Vagina (tissue), 2 donors: ENCODE data around the gene C4orf33. TPM values are rescaled to one million over a fixed set of nuclear protein-coding genes. Genes with fewer than 3 reads are reported as not detected.

Experiments
- DNase-seq, 2 donors: peaks; one replicate each; pipeline ENCODE4 v3.0.0-alpha.2; 2017; ENCODE audit errors: extremely low spot score in 2 of 2
- H3K27ac ChIP-seq: fragments of 200-600 bp; sonication (generic); one replicate; pipeline ENCODE4 v1.5.1; 2019
- H3K27me3 ChIP-seq: fragments of 200-600 bp; sonication (generic); one replicate; pipeline ENCODE4 v1.5.1; 2019
- H3K36me3 ChIP-seq, 2 donors: fragments of 200-600 bp; sonication (generic); one replicate each; pipeline ENCODE4 v1.5.1; 2017 to 2019
- H3K4me1 ChIP-seq: fragments of 200-600 bp; sonication (generic); one replicate; pipeline ENCODE4 v1.5.1; 2019
- H3K4me3 ChIP-seq, 2 donors: fragments of 200-600 bp; sonication (generic); 1 replicate in 1 of 2; 2 replicates in 1 of 2; pipeline ENCODE4 v1.5.1; 2016 to 2019
- H3K9me3 ChIP-seq: fragments of 200-600 bp; sonication (generic); one replicate; pipeline ENCODE4 v1.5.1; 2019
- POLR2A ChIP-seq, 2 donors: fragments of 450-650 bp; IDR thresholded peaks; one replicate each; pipeline ENCODE4 v1.6.1; 2017; ENCODE audit warnings: antibody characterized with exemption in 2 of 2, mild to moderate bottlenecking in 2 of 2, moderate library complexity in 2 of 2
- POLR2AphosphoS5 ChIP-seq, 2 donors: sonication (generic); formaldehyde crosslinking; IDR thresholded peaks; one replicate each; pipeline ENCODE4 v1.9.0; 2017; ENCODE audit warnings: antibody characterized with exemption in 2 of 2, mild to moderate bottlenecking in 2 of 2, low read depth in 1 of 2; ENCODE audit not compliant: insufficient read depth in 1 of 2
- intact Hi-C: fragments of 100-400 bp; cut with DNase I; formaldehyde crosslinking; loops from one replicate; pipeline ENCODE4 v1.15.1; 2023
- total RNA-seq: library from RNA; depleted of rRNA; stranded (reverse); fragments of >200 nt; gene quantifications from one replicate; pipeline ENCODE4 v1.2.3, GENCODE V29; 2016
- TF ChIP-seq, protein P1 (sequence below), 3 experiments: fragments of 450-650 bp in 2 of 3; fragments of 200-600 bp in 1 of 3; sonication (generic) in 1 of 3; IDR thresholded peaks; one replicate each; pipeline ENCODE4 v1.5.1; 2017 to 2019; ENCODE audit warnings: antibody characterized with exemption in 3 of 3, mild to moderate bottlenecking in 2 of 3, moderate library complexity in 2 of 3

Gene C4orf33
- total RNA-seq, 1 donor from 2014 or later = 8.8 TPM

DNA sequence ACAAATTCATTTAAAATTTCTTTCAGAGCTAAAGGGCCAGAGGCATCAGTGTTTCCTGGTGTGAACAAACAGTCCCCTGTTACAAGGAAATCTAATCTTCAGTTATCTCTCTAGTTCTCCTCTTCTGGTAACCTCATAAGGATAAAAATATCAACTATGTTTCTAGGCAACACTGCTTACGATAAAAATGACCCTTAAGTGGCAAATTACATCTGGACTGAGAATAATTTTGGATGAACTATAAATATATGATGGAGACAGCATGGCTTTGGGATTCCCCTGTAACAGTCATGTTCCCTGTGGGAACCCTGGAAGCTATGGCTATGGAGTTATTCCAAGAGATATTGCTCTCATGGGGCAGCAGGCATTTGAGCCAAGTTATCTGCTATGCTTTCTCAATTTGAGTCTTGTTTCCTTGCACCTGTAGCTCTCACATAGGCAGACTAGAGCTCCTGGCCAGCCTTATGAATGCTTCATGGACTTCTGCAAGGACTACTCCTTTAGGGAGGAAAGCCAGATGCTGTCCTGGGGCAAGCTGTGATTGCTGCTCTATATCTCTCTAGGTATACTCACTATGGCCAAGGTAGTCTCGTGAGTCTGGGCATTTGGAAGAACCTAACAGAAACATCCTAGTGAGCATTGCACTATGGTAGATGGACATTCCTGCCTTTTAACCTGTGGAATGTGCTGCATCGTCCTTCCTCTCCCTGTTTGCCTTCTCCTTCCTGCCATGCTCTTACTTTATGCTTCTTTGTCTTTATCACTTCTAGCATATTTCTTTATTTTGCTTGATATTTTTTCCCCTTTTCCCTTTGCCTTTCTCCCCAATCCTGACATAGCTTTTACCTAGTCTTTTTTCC is 14.2 kb downstream of the C4orf33 start:
- H3K27ac ChIP-seq = no peak overlapping the region
- intact Hi-C loops = no loop called here
- H3K4me3 ChIP-seq = no peak overlapping the region
- H3K36me3 ChIP-seq = no peaks in the 10 kb centered on the region
- H3K4me1 ChIP-seq = no peaks in the 10 kb centered on the region
- no peak for DNase-seq
- no peaks in the 10 kb centered on the region for H3K27me3 ChIP-seq
- TF ChIP-seq POLR2AphosphoS5 (IDR thresholded peaks at IDR 0.05; ENCODE audit: insufficient read depth in 1 of 2, low read depth in 1 of 2) = no peak
- no peaks in the 10 kb centered on the region for H3K9me3 ChIP-seq

DNA sequence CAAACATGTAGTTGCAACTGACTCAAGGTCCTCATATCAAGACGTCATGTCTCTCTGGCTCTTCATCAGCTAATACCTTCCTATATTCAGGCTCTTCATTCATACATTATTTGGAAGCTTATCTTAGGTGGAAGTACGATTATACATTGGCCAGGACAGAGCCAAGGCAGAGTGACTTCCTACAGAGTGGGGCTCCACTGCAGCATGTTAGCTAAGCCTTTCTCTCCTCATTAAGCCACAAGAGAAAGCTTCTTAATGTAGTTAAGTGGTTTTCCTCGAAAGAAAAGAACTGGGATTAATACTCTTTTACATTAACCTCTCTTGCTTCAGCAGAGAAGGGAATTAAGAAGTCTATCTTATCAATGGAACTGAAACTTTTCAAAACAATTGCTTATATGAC is 15.0 kb downstream of the C4orf33 start:
- DNase-seq = no peak
- TF ChIP-seq, protein P1, sequence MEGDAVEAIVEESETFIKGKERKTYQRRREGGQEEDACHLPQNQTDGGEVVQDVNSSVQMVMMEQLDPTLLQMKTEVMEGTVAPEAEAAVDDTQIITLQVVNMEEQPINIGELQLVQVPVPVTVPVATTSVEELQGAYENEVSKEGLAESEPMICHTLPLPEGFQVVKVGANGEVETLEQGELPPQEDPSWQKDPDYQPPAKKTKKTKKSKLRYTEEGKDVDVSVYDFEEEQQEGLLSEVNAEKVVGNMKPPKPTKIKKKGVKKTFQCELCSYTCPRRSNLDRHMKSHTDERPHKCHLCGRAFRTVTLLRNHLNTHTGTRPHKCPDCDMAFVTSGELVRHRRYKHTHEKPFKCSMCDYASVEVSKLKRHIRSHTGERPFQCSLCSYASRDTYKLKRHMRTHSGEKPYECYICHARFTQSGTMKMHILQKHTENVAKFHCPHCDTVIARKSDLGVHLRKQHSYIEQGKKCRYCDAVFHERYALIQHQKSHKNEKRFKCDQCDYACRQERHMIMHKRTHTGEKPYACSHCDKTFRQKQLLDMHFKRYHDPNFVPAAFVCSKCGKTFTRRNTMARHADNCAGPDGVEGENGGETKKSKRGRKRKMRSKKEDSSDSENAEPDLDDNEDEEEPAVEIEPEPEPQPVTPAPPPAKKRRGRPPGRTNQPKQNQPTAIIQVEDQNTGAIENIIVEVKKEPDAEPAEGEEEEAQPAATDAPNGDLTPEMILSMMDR (IDR thresholded peaks at IDR 0.05) = no peak
- TF ChIP-seq POLR2A (IDR thresholded peaks at IDR 0.05) = no peak
- no peak for TF ChIP-seq POLR2AphosphoS5 (IDR thresholded peaks at IDR 0.05; ENCODE audit: insufficient read depth in 1 of 2, low read depth in 1 of 2)
- Histone ChIP-seq H3K36me3 (no peaks in the 10 kb centered on the region), H3K27ac (no peak overlapping the region), H3K9me3 (no peaks in the 10 kb centered on the region), H3K27me3 (no peaks in the 10 kb centered on the region), H3K4me3 (no peak overlapping the region), H3K4me1 (no peaks in the 10 kb centered on the region)
- intact Hi-C loops = no loop called here

GRCh38 chr4:129111919-129112318 is 16.0 kb downstream of the C4orf33 start:
- no peak overlapping the region for H3K27ac ChIP-seq
- TF ChIP-seq, protein P1 (IDR thresholded peaks at IDR 0.05) = no peak
- TF ChIP-seq POLR2A (IDR thresholded peaks at IDR 0.05) = no peak
- no peak for TF ChIP-seq POLR2AphosphoS5 (IDR thresholded peaks at IDR 0.05; ENCODE audit: insufficient read depth in 1 of 2, low read depth in 1 of 2)
- H3K27me3 ChIP-seq = no peaks in the 10 kb centered on the region
- H3K36me3 ChIP-seq = no peaks in the 10 kb centered on the region
- intact Hi-C loops = no loop called here
- no peak overlapping the region for H3K4me3 ChIP-seq
- H3K4me1 ChIP-seq = no peaks in the 10 kb centered on the region
- no peaks in the 10 kb centered on the region for H3K9me3 ChIP-seq
- DNase-seq = no peak

DNA sequence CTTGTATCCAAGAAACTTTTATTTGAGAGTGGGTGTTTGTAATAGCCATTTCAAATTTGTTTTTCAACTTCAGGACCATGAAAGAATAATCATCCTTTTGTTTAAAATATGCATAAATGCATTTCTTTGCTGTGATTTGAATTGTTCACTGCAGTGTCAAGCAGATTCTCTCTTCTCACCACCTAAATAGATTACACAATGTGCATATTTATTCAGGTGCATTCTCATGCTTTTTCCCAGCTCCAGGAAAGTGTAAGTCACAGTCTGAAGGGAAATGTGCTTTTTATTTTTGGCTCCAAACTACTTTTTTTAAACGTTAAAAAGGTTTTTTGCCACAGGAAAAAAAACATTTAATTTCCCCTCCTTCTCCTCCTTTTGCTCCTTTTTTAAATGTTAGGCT is 17.5 kb downstream of the C4orf33 start:
- Histone ChIP-seq H3K27me3 (no peaks in the 10 kb centered on the region), H3K27ac (no peak overlapping the region), H3K4me3 (no peak overlapping the region), H3K36me3 (no peaks in the 10 kb centered on the region), H3K9me3 (no peaks in the 10 kb centered on the region), H3K4me1 (no peaks in the 10 kb centered on the region)
- no peak for DNase-seq
- intact Hi-C loops = no loop called here
- TF ChIP-seq POLR2A (IDR thresholded peaks at IDR 0.05) (no peak), POLR2AphosphoS5 (IDR thresholded peaks at IDR 0.05; ENCODE audit: insufficient read depth in 1 of 2, low read depth in 1 of 2) (no peak)
- TF ChIP-seq, protein P1 (IDR thresholded peaks at IDR 0.05) = no peak

GRCh38 chr4:129113919-129114318 is 18.0 kb downstream of the C4orf33 start:
- H3K4me1 ChIP-seq = no peaks in the 10 kb centered on the region
- no peaks in the 10 kb centered on the region for H3K36me3 ChIP-seq
- DNase-seq = no peak
- intact Hi-C loops = no loop called here
- no peak overlapping the region for H3K4me3 ChIP-seq
- H3K27ac ChIP-seq = no peak overlapping the region
- no peaks in the 10 kb centered on the region for H3K9me3 ChIP-seq
- TF ChIP-seq, protein P1 (IDR thresholded peaks at IDR 0.05) = no peak
- TF ChIP-seq POLR2AphosphoS5 (IDR thresholded peaks at IDR 0.05; ENCODE audit: insufficient read depth in 1 of 2, low read depth in 1 of 2) (no peak), POLR2A (IDR thresholded peaks at IDR 0.05) (no peak)
- H3K27me3 ChIP-seq = no peaks in the 10 kb centered on the region
